OCI-LY3 (cell line): ENCODE data around the gene ASB1.

Source experiments
- EZH2phosphoT487 ChIP-seq: fragments of 200-600 bp; shearing (Covaris generic); IDR thresholded peaks from 2 replicates; pipeline ENCODE4 v1.6.1; 2018; ENCODE audit warnings: antibody characterized with exemption, mixed run types, low read depth
- TF ChIP-seq, protein P1 (sequence below): fragments of 200-600, 300-600 bp; sonication (generic); IDR thresholded peaks from 2 replicates; pipeline ENCODE4 v1.5.1; 2014; ENCODE audit warnings: antibody characterized with exemption, low read length, low read depth

DNA sequence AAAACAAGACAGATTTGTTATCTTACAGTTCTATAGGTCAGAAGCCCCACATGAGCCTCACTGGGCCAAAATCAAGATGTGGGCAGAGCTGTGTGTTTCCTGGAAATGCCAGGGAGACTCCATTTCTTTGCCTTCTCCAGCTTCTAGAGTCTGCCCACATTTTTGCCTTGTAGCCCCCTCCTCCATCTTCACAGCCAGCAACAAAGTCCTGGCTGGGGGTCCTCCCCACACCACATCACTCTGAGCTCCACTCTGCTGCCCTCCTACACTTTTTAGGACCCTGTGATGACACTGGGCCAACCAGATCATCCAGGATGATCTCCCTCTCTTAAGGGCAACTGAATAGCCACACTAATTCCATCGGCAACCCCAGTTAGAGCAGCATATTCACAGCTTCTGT, 34.3 kb downstream of the ASB1 start:
- TF ChIP-seq, protein P1, sequence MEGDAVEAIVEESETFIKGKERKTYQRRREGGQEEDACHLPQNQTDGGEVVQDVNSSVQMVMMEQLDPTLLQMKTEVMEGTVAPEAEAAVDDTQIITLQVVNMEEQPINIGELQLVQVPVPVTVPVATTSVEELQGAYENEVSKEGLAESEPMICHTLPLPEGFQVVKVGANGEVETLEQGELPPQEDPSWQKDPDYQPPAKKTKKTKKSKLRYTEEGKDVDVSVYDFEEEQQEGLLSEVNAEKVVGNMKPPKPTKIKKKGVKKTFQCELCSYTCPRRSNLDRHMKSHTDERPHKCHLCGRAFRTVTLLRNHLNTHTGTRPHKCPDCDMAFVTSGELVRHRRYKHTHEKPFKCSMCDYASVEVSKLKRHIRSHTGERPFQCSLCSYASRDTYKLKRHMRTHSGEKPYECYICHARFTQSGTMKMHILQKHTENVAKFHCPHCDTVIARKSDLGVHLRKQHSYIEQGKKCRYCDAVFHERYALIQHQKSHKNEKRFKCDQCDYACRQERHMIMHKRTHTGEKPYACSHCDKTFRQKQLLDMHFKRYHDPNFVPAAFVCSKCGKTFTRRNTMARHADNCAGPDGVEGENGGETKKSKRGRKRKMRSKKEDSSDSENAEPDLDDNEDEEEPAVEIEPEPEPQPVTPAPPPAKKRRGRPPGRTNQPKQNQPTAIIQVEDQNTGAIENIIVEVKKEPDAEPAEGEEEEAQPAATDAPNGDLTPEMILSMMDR = no peak
- TF ChIP-seq EZH2phosphoT487 = no peak
